GM19193 (cell line): ENCODE measurements around the gene KHDRBS2.

Experiments used
- POLR2A ChIP-seq: IDR thresholded peaks from 4 replicates; pipeline ENCODE4 v1.6.1; 2011; ENCODE audit not compliant: insufficient read depth, insufficient read length; ENCODE audit errors: extremely low read depth

Gene KHDRBS2

GRCh38 chr6:62236784-62237183 is 49.2 kb downstream of the KHDRBS2 start:
- no peak for TF ChIP-seq POLR2A

GRCh38 chr6:62229231-62229630 is 56.8 kb downstream of the KHDRBS2 start:
- TF ChIP-seq POLR2A: no peak

- no peak for TF ChIP-seq POLR2A
Observed at GRCh38 chr6:62217866-62218265, 68.2 kb downstream of the KHDRBS2 start.

GRCh38 chr6:62202078-62202477 is 83.9 kb downstream of the KHDRBS2 start:
- TF ChIP-seq POLR2A: no peak

- no peak for TF ChIP-seq POLR2A
Observed at GRCh38 chr6:62192593-62192992, 93.4 kb downstream of the KHDRBS2 start.

- TF ChIP-seq POLR2A: no peak
Observed at GRCh38 chr6:62175195-62175594, 110.8 kb downstream of the KHDRBS2 start.

- no peak for TF ChIP-seq POLR2A
Observed at GRCh38 chr6:62174548-62174947, 111.5 kb downstream of the KHDRBS2 start.

GRCh38 chr6:62167736-62168135 is 118.3 kb downstream of the KHDRBS2 start:
- TF ChIP-seq POLR2A: no peak

- TF ChIP-seq POLR2A: no peak
Observed at GRCh38 chr6:62162858-62163257, 123.2 kb downstream of the KHDRBS2 start.

GRCh38 chr6:62152796-62153195 is 133.2 kb downstream of the KHDRBS2 start:
- no peak for TF ChIP-seq POLR2A

GRCh38 chr6:62150048-62150663 is 135.9 kb downstream of the KHDRBS2 start:
- no peak for TF ChIP-seq POLR2A

GRCh38 chr6:62146954-62147853 is 138.8 kb downstream of the KHDRBS2 start:
- TF ChIP-seq POLR2A: no peak

GRCh38 chr6:62129127-62129526 is 156.9 kb downstream of the KHDRBS2 start:
- TF ChIP-seq POLR2A: no peak

- TF ChIP-seq POLR2A: no peak
Observed at GRCh38 chr6:62119401-62119800, 166.6 kb downstream of the KHDRBS2 start.

- TF ChIP-seq POLR2A: no peak
Observed at GRCh38 chr6:62103186-62103859, 182.7 kb downstream of the KHDRBS2 start.
